Umbilical cord (tissue), 2 donors: ENCODE data around the gene SLC26A1. TPM values are rescaled to one million over a fixed set of nuclear protein-coding genes. Genes with fewer than 3 reads are reported as not detected.

Source experiments
- DNase-seq: peaks from one replicate; pipeline ENCODE4 v3.0.0-alpha.2; 2015; ENCODE audit warnings: low spot score
- total RNA-seq: library from RNA; depleted of rRNA; stranded (reverse); fragments of >200 nt; gene quantifications from one replicate; pipeline ENCODE4 v1.2.3, GENCODE V29; 2014; ENCODE audit warnings: low replicate concordance; ENCODE audit not compliant: insufficient read depth

Gene SLC26A1, protein sequence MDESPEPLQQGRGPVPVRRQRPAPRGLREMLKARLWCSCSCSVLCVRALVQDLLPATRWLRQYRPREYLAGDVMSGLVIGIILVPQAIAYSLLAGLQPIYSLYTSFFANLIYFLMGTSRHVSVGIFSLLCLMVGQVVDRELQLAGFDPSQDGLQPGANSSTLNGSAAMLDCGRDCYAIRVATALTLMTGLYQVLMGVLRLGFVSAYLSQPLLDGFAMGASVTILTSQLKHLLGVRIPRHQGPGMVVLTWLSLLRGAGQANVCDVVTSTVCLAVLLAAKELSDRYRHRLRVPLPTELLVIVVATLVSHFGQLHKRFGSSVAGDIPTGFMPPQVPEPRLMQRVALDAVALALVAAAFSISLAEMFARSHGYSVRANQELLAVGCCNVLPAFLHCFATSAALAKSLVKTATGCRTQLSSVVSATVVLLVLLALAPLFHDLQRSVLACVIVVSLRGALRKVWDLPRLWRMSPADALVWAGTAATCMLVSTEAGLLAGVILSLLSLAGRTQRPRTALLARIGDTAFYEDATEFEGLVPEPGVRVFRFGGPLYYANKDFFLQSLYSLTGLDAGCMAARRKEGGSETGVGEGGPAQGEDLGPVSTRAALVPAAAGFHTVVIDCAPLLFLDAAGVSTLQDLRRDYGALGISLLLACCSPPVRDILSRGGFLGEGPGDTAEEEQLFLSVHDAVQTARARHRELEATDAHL
- not detected for total RNA-seq

- DNase-seq = no peak
These were observed at the start of gene SLC26A1 for GRCh38 chr4:993111-994029. SLC26A1 (minus strand) TSS chr4:993404; CDS start chr4:991703, 1,701 bp downstream.

DNA sequence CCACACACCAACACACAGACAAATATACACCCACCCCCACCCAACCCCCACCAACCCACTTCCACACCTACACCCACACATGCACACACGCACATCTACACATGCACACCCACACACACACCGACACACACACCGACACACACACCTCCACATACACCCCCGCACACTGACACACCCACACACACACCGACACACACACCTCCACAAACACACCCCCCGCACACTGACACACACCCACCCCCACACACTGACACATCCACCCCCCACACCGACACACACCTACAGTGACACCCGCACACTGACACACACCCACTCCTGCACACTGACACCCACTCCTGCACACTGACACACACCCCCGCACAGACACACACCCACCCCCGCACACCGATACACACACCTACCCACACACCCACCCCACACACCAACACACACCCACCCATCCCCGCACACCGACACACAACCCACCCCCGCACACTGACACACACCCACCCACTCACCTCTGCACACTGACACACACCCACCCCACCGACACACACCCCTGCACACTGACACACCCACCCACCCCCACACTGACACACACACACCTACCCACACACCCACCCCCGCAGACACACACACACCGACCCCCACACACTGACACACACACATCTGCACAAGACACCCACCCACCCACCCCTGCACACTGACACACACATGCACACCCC, 49.3 kb upstream of the SLC26A1 start:
- no peak for DNase-seq

- DNase-seq = no peak
These were observed 48.7 kb upstream of the SLC26A1 start for GRCh38 chr4:1041936-1042330.

- peak; percentile 34 for DNase-seq
These were observed 48.1 kb upstream of the SLC26A1 start for GRCh38 chr4:1041147-1041935.

GRCh38 chr4:1040344-1041146, 47.3 kb upstream of the SLC26A1 start:
- no peak for DNase-seq

GRCh38 chr4:1039493-1040343, 46.5 kb upstream of the SLC26A1 start:
- DNase-seq = peak; percentile 69

GRCh38 chr4:1038948-1039492, 45.8 kb upstream of the SLC26A1 start:
- no peak for DNase-seq

- DNase-seq = no peak
These were observed 44.0 kb upstream of the SLC26A1 start for GRCh38 chr4:1036976-1037810.

DNA sequence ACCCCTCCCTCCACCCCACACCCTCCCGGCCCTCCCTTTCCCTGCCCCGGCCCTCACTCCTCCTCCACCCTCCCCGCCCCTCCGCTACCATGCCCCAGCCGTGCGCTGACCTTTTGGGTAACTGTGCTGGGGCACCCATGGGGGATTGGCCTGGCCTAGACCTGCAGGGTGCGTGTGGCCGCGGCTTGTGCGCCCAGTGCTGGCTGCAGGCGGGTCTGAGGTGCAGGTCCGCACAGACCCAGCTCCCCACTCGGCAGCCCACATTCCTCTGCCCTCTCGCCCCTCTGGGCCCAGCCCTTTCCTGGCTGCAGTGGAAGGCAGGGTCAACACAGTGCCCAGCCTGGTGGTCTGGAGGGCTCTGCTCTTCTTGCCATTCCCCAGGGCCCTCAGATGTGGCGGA, 42.9 kb upstream of the SLC26A1 start:
- DNase-seq = no peak

DNA sequence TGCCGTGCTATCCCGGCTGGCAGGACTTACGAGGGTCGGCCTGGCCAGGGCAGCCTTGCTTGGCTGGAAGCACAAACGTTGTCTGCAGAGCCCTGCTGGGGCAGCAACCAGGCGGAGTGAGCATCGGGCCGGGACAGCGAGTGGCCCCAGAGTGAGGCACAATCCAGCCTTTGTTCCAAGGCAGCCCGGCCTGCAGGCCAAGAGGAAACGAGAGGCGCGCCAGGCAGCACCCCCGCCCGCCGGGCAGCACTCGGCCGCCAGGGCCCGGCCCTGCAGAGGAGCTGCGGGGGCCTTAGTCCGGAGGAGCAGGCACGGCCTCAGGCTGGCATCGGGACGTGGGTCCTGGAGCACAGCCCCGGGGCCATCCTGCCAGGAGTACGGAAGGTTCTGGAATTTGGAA, 42.3 kb upstream of the SLC26A1 start:
- no peak for DNase-seq

DNA sequence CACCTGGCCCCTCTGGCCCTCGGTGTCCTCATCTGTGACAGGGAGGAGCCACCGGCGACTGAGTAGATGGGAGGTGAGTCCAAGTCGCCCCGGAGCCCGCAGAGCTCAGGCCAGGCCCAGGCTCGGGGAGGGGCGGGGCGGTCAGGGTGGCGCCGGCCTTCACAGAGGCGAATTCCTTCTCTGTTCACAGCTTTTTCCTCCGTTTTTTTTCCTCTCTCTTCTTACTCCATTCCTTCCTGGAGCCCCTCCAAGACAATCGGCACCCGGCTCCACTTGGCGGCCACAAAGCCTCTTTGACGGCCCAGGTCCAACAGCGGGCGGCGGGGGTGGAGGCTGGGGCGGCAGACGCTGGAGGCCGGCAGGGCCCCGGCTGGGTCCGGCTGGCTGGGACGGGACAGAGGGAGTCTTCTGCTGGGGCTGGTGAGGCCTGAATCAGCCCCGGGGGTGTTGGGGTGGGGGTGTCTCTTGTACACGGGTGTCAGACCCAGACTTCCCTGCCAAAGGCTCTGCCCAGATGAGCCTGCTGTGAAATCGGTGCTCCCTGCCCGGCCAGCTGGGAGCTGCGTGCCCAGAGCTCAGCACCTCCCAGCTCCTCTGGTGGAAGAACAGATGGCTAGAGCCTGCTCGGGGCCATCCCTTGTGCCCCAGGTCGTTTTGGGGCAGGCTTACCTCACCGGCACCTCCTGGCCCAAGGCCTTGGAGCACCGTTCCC, 40.8 kb upstream of the SLC26A1 start:
- peak; percentile 47 for DNase-seq

- no peak for DNase-seq
These were observed 39.7 kb upstream of the SLC26A1 start for GRCh38 chr4:1032861-1033260.

GRCh38 chr4:1031956-1032795, 39.0 kb upstream of the SLC26A1 start:
- no peak for DNase-seq

DNA sequence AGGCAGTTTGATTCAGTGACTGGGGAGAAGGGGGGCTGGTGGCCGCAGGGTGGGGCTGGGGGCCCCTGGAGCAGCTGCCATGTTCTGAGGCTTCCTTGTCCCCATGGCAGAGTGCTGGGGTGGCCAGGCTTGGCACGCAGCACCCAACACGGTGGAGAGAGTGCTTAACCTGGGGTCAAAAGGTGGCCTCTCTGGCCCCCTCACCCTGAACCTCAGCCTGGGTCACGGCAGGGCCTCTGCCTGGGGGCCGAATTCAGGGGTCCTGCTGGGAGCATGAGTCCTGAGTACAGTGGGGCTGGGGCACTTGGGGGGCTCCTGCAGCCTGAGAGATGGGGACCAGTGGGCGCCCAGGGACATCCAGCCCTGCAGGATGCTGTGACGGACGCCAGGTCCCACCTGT, 38.1 kb upstream of the SLC26A1 start:
- no peak for DNase-seq

DNA sequence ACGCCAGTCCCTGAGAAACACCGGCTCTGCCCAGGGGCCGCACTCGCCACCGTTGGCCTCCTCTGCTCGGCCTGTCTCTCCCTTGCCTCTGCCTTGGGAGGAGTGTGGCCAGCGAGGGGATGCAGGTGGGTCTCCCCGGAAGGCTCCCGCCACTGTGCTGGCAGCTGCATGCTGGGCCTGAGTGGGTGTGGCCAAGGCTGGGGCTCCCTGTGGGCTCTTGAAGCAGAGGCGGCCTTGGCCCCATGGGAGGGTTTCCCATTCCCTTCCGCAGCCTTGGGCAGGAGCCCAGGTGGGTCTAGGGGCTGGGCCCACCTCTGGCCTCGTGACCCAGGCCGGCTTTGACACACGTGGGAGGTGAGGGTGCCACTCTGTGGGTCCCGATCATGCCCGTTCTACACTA, 37.4 kb upstream of the SLC26A1 start:
- DNase-seq = no peak

GRCh38 chr4:1030031-1030430, 36.8 kb upstream of the SLC26A1 start:
- DNase-seq = no peak
